ENCODE results near the gene ECD. TPM values are rescaled to one million over a fixed set of nuclear protein-coding genes. Genes with fewer than 3 reads are reported as not detected.
A peak's percentile ranks its signal among the peaks of the same experiment; 100 is the strongest.

Gene ECD
- total RNA-seq, 1 donor from 2014 or later: 27.8 TPM

GRCh38 chr10:73088304-73088703 lies 79.5 kb downstream of the ECD start:
- Histone ChIP-seq H3K4me3 (no peak overlapping the region), H3K9me3 (no peaks in the 10 kb centered on the region), H3K27ac (no peak overlapping the region), H3K27me3 (no peaks in the 10 kb centered on the region), H3K4me1 (peaks cover 4% of the 10 kb centered on the region), H3K36me3 (no peaks in the 10 kb centered on the region)
- ATAC-seq: no peak
- TF ChIP-seq CTCF (IDR thresholded peaks at IDR 0.05): no peak
- no peak for DNase-seq
- intact Hi-C loops (cut with DNase I): no loop called here

GRCh38 chr10:73086816-73087215 lies 81.0 kb downstream of the ECD start:
- TF ChIP-seq CTCF (IDR thresholded peaks at IDR 0.05): no peak
- peak; percentile 49 for ATAC-seq
- H3K27me3 ChIP-seq: no peaks in the 10 kb centered on the region
- H3K4me1 ChIP-seq: peaks cover 8% of the 10 kb centered on the region
- peak overlapping the region; percentile 19 for H3K27ac ChIP-seq
- no peak for DNase-seq
- H3K4me3 ChIP-seq: no peak overlapping the region
- H3K9me3 ChIP-seq: no peaks in the 10 kb centered on the region
- no peaks in the 10 kb centered on the region for H3K36me3 ChIP-seq
- intact Hi-C loops (cut with DNase I): no loop called here

- Histone ChIP-seq H3K4me3 (no peak overlapping the region), H3K9me3 (no peaks in the 10 kb centered on the region), H3K27me3 (no peaks in the 10 kb centered on the region), H3K4me1 (peaks cover 8% of the 10 kb centered on the region), H3K27ac (no peak overlapping the region), H3K36me3 (no peaks in the 10 kb centered on the region)
- intact Hi-C loops (cut with DNase I): no loop called here
- TF ChIP-seq CTCF (IDR thresholded peaks at IDR 0.05): no peak
- DNase-seq (no peak), ATAC-seq (no peak)
Measured at GRCh38 chr10:73084209-73084608, 83.6 kb downstream of the ECD start.

Other genes starting within 250 kb of the ECD start
- 1.2 TPM for gene PLA2G12B, start 213.2 kb downstream of the ECD start, total RNA-seq
- gene P4HA1, start 71.1 kb downstream of the ECD start, total RNA-seq: 51.8 TPM
- 2.3 TPM for gene NUDT13, start 57.6 kb downstream of the ECD start, total RNA-seq
- 18.6 TPM for gene FAM149B1, start 111 bp upstream of the ECD start, total RNA-seq
- gene DNAJC9, start 79.2 kb upstream of the ECD start, total RNA-seq: 12.4 TPM
- 52.5 TPM for gene MRPS16, start 84.6 kb upstream of the ECD start, total RNA-seq
- 2.7 TPM for gene CFAP70, start 190.9 kb upstream of the ECD start, total RNA-seq
- gene ANXA7, start 246.1 kb upstream of the ECD start, total RNA-seq: 102 TPM

All from upper lobe of right lung (tissue), 1 donor.